Left ventricle myocardium inferior (tissue), 1 donor: Measurements from ENCODE around the gene GGN. TPM values are rescaled to one million over a fixed set of nuclear protein-coding genes. Genes with fewer than 3 reads are reported as not detected.

ENCODE experiments used
- DNase-seq: peaks from one replicate; pipeline ENCODE4 v3.0.0-alpha.2; 2020
- H3K27ac ChIP-seq: fragments of 200-600 bp; replicated peaks from 2 replicates; pipeline ENCODE4 v1.8.0; 2021
- H3K27me3 ChIP-seq: fragments of 200-600 bp; 2 replicates; pipeline ENCODE4 v1.8.0; 2021; ENCODE audit warnings: low read depth
- H3K36me3 ChIP-seq: fragments of 200-600 bp; 2 replicates; pipeline ENCODE4 v1.8.0; 2021
- H3K4me1 ChIP-seq: fragments of 200-600 bp; 2 replicates; pipeline ENCODE4 v1.8.0; 2021
- H3K4me3 ChIP-seq: fragments of 200-600 bp; 2 replicates; pipeline ENCODE4 v1.8.0; 2021; ENCODE audit warnings: mild to moderate bottlenecking, moderate library complexity
- H3K9me3 ChIP-seq: fragments of 200-600 bp; replicated peaks from 2 replicates; pipeline ENCODE4 v1.8.0; 2021
- intact Hi-C: fragments of 100-400 bp; cut with micrococcal nuclease; formaldehyde crosslinking; loops from one replicate; pipeline ENCODE4 v1.11.0; 2022
- total RNA-seq: library from RNA; stranded (reverse); fragmentation: NEBNext Ultra II Directional; extraction: Animal tissue kit (Norgen Biotek cat#: 25700); gene quantifications from one replicate; pipeline ENCODE4 v1.2.1, GENCODE V29; 2021
- TF ChIP-seq, protein P1 (sequence below): fragments of 200-600 bp; IDR thresholded peaks from 2 replicates; pipeline ENCODE4 v1.8.0; 2021; ENCODE audit warnings: antibody characterized with exemption, mild to moderate bottlenecking, borderline replicate concordance
- donor health status: DM: no; HTN: yes; CAD: no; lungs with severe emphysema.

GGN gene
- total RNA-seq, 1 donor from 2014 or later: not detected

DNA sequence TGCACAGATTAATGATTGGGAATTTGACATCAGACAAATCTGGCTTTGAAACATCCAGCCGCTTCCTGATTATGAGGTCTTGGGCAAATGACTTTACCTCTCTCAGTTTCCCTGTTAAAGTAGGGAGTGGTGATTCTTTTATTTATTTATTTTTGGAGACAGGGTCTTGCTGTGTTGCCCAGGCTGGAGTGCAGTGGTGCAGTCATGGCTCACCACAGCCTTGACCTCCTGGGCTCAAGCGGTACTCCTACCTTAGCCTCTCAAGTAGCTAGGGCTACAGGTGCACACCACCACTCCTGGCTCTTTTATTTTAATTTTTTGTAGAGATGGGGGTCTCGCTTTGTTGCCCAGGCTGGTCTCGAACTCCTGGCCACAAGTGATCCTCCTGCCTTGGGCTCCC lies 10.8 kb downstream of the GGN start:
- Histone ChIP-seq H3K9me3 (no peaks in the 10 kb centered on the region), H3K4me1 (peaks cover 44% of the 10 kb centered on the region), H3K27me3 (no peaks in the 10 kb centered on the region), H3K4me3 (peak overlapping the region; percentile 86), H3K36me3 (peaks cover 56% of the 10 kb centered on the region), H3K27ac (peak overlapping the region; percentile 93)
- intact Hi-C loops: no loop called here
- no peak for DNase-seq
- TF ChIP-seq, protein P1, sequence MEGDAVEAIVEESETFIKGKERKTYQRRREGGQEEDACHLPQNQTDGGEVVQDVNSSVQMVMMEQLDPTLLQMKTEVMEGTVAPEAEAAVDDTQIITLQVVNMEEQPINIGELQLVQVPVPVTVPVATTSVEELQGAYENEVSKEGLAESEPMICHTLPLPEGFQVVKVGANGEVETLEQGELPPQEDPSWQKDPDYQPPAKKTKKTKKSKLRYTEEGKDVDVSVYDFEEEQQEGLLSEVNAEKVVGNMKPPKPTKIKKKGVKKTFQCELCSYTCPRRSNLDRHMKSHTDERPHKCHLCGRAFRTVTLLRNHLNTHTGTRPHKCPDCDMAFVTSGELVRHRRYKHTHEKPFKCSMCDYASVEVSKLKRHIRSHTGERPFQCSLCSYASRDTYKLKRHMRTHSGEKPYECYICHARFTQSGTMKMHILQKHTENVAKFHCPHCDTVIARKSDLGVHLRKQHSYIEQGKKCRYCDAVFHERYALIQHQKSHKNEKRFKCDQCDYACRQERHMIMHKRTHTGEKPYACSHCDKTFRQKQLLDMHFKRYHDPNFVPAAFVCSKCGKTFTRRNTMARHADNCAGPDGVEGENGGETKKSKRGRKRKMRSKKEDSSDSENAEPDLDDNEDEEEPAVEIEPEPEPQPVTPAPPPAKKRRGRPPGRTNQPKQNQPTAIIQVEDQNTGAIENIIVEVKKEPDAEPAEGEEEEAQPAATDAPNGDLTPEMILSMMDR: no peak

DNA sequence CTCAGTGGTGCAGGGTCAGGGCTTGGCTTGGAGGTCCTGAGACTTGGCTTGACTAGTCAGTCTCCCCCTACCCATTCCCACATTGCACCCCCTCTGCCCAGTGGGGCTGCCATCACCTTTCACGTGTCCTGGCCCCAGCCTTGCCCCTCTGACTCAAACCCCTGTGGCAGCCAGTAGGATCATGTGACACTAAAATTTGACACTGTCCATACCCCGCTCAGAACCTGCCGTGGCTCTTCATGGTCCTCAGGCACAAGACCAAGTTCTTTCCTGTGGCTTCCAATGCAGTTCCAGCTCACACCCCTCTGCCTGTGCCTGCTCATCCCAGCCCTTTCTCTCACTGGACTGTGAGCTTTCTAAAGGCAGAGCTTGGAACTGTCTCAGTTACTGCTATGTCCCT lies 11.3 kb downstream of the GGN start:
- H3K9me3 ChIP-seq: no peaks in the 10 kb centered on the region
- H3K4me3 ChIP-seq: peak overlapping the region; percentile 86
- no peak for DNase-seq
- H3K27ac ChIP-seq: peak overlapping the region; percentile 93
- peaks cover 52% of the 10 kb centered on the region for H3K36me3 ChIP-seq
- TF ChIP-seq, protein P1: no peak
- intact Hi-C loops: no loop called here
- peaks cover 44% of the 10 kb centered on the region for H3K4me1 ChIP-seq
- no peaks in the 10 kb centered on the region for H3K27me3 ChIP-seq

DNA sequence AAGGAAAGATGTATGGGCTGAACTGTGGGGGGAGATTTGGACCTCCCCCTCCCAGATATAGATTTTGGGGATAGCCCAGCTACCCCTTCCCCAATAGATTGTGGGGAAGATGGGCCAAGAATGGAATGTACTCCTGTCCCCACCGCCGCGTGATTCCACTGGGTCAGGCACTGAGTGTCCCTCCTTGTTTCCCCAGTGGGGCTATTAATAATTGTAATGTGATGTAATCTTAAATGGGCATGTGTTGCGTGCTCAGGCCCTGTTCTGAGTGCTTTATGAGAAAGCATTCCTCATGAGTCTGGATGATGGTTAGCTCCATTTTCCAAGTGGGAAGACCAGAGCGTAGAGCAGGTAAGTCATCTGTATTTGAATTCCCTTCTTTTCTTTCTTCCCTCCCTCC lies 12.1 kb downstream of the GGN start:
- H3K4me1 ChIP-seq: peaks cover 44% of the 10 kb centered on the region
- H3K27ac ChIP-seq: peak overlapping the region; percentile 93
- peak overlapping the region; percentile 86 for H3K4me3 ChIP-seq
- no peaks in the 10 kb centered on the region for H3K27me3 ChIP-seq
- TF ChIP-seq, protein P1: no peak
- peak; percentile 53 for DNase-seq
- intact Hi-C loops: no loop called here
- H3K36me3 ChIP-seq: peaks cover 43% of the 10 kb centered on the region
- no peaks in the 10 kb centered on the region for H3K9me3 ChIP-seq

DNA sequence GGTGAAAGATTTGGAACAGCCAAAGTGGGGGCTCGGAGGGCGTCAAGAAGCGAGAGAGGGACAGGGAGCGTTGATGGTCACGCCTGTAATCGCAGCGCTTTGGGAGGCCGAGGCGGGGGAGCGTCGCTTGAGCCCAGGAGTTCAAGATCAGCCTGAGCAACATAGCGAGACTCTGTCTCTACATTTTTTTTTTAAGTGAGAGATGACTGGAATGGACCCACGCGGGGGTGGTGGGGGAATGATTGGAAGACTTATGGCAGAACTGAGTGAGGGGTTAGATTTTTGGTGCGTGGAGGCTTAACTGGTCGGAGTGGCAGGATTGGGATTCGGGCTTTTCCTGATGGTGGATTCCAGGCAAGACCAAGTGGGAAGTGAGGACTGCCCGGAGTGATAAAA lies 12.7 kb downstream of the GGN start:
- intact Hi-C loops: no loop called here
- peaks cover 44% of the 10 kb centered on the region for H3K4me1 ChIP-seq
- TF ChIP-seq, protein P1: no peak

DNA sequence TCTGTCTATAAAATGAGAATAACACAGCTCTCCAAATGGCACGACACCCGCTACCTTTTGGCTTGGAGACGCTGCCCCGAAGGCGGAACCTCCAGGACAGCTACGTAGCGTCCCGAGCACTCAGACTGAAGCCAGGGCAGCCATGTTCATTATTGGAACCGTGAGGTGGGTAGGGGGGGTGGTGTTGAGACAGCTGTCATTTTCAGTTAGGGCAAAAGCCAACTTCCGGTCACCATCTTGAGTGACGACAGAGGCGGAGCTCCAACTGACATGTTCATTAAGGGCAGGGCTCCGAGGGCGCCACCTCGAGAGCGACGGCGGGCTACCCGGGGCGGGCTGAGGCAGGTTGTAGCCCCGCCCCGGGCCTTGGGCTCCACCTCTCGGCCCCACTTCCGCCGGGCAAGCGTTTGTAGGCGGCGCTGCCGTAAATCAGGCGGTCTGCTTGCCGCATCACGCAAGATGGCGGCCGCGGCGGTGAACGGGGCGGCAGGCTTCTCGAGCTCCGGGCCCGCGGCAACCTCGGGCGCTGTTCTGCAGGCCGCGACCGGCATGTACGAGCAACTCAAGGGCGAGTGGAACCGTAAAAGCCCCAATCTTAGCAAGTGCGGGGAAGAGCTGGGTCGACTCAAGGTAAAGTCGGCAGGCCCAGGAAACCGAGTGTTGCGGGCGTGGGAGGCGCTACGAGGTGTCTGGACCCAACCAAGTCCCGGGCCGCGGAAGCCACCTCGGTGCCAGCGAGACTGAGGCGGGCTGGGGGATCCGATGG lies 13.3 kb downstream of the GGN start, which contains the start of gene PSMD8:
Gene PSMD8, plus strand, starts transcription at position 240 of the 766 bp plus-strand sequence. Its CDS starts 31 bp downstream, at position 271.
- intact Hi-C loops: no loop called here
- H3K27me3 ChIP-seq: no peaks in the 10 kb centered on the region
- H3K36me3 ChIP-seq: peaks cover 31% of the 10 kb centered on the region
- H3K27ac ChIP-seq: peak within 1 kb of the TSS; percentile 93
- peak within 1 kb of the TSS; percentile 86 for H3K4me3 ChIP-seq
- DNase-seq: peak; percentile 99
- H3K4me1 ChIP-seq: peaks cover 44% of the 10 kb centered on the region
- TF ChIP-seq, protein P1: peak; percentile 36
- no peaks in the 10 kb centered on the region for H3K9me3 ChIP-seq

More for the DNA sequence above, 12.7 kb downstream of the GGN start:
- H3K9me3 ChIP-seq: no peaks in the 10 kb centered on the region
- peaks cover 37% of the 10 kb centered on the region for H3K36me3 ChIP-seq
- H3K4me3 ChIP-seq: peak overlapping the region; percentile 86
- DNase-seq: no peak
- H3K27ac ChIP-seq: peak overlapping the region; percentile 93
- H3K27me3 ChIP-seq: no peaks in the 10 kb centered on the region
